ENCODE measurements around the gene CACNA1I. TPM values are rescaled to one million over a fixed set of nuclear protein-coding genes. Genes with fewer than 3 reads are reported as not detected.
A peak's percentile ranks its signal among the peaks of the same experiment; 100 is the strongest.

Gene CACNA1I
- total RNA-seq, 6 experiments from 2014 or later, result not detected

- Mint-ChIP-seq H3K36me3 (ENCODE audit: low read depth) (no peaks in the 10 kb centered on the region), H3K27ac (no peak overlapping the region), H3K4me1 (ENCODE audit: low read depth) (peaks cover 21% of the 10 kb centered on the region), H3K27me3 (ENCODE audit: insufficient read depth) (peaks cover 28% of the 10 kb centered on the region), H3K4me3 (no peak overlapping the region; the same call in 1 of the 2 replicates), H3K9me3 (no peaks in the 10 kb centered on the region)
- no peak for TF ChIP-seq CTCF (IDR thresholded peaks at IDR 0.05)
- DNase-seq, result peak; percentile 72
Measured at GRCh38 chr22:39634530-39635405, 64.2 kb downstream of the CACNA1I start.

- Mint-ChIP-seq H3K4me1 (ENCODE audit: low read depth) (peaks cover 21% of the 10 kb centered on the region), H3K27ac (no peak overlapping the region), H3K36me3 (ENCODE audit: low read depth) (no peaks in the 10 kb centered on the region), H3K4me3 (no peak overlapping the region), H3K27me3 (ENCODE audit: insufficient read depth) (peaks cover 29% of the 10 kb centered on the region), H3K9me3 (no peaks in the 10 kb centered on the region; the same call in 1 of the 2 replicates)
- TF ChIP-seq CTCF (IDR thresholded peaks at IDR 0.05), result no peak
- DNase-seq, result no peak
Measured at GRCh38 chr22:39635719-39636118, 65.2 kb downstream of the CACNA1I start.

- Mint-ChIP-seq H3K36me3 (ENCODE audit: low read depth) (no peaks in the 10 kb centered on the region), H3K4me3 (no peak overlapping the region), H3K27ac (no peak overlapping the region), H3K4me1 (ENCODE audit: low read depth) (peaks cover 21% of the 10 kb centered on the region), H3K9me3 (no peaks in the 10 kb centered on the region; the same call in 1 of the 2 replicates), H3K27me3 (ENCODE audit: insufficient read depth) (peaks cover 38% of the 10 kb centered on the region)
- DNase-seq, result no peak
- TF ChIP-seq CTCF (IDR thresholded peaks at IDR 0.05), result no peak
Measured at GRCh38 chr22:39638958-39639357, 68.4 kb downstream of the CACNA1I start.

GRCh38 chr22:39641660-39642310 is 71.2 kb downstream of the CACNA1I start:
- H3K9me3 Mint-ChIP-seq, result no peaks in the 10 kb centered on the region; the same call in 1 of the 2 replicates
- H3K4me3 Mint-ChIP-seq, result no peak overlapping the region
- H3K36me3 Mint-ChIP-seq (ENCODE audit: low read depth), result no peaks in the 10 kb centered on the region
- DNase-seq, result no peak
- no peaks in the 10 kb centered on the region for H3K4me1 Mint-ChIP-seq (ENCODE audit: low read depth)
- H3K27ac Mint-ChIP-seq, result no peak overlapping the region
- TF ChIP-seq CTCF (IDR thresholded peaks at IDR 0.05), result no peak
- H3K27me3 Mint-ChIP-seq (ENCODE audit: insufficient read depth), result peaks cover 31% of the 10 kb centered on the region

GRCh38 chr22:39643311-39644083 is 72.9 kb downstream of the CACNA1I start:
- Mint-ChIP-seq H3K9me3 (no peaks in the 10 kb centered on the region; the same call in 1 of the 2 replicates), H3K4me3 (no peak overlapping the region), H3K36me3 (ENCODE audit: low read depth) (no peaks in the 10 kb centered on the region), H3K27me3 (ENCODE audit: insufficient read depth) (peaks cover 37% of the 10 kb centered on the region), H3K27ac (no peak overlapping the region), H3K4me1 (ENCODE audit: low read depth) (no peaks in the 10 kb centered on the region)
- peak; percentile 18 for DNase-seq
- no peak for TF ChIP-seq CTCF (IDR thresholded peaks at IDR 0.05)
